Brain microvascular endothelial cell (primary cell): ENCODE data around the gene AKAP8L.

ENCODE experiments used
- DNase-seq: peaks from one replicate; pipeline ENCODE4 v3.0.0-alpha.2; 2020
- H3K27ac ChIP-seq: fragments of 250-450 bp; sonication (Bioruptor Pico); 2 replicates; pipeline ENCODE4 v1.5.1; 2020; ENCODE audit warnings: mild to moderate bottlenecking, moderate library complexity
- H3K27me3 ChIP-seq: fragments of 250-450 bp; sonication (Bioruptor Pico); replicated peaks from 2 replicates; pipeline ENCODE4 v1.5.1; 2020; ENCODE audit warnings: mild to moderate bottlenecking
- H3K36me3 ChIP-seq: fragments of 250-450 bp; sonication (Bioruptor Pico); replicated peaks from 2 replicates; pipeline ENCODE4 v1.5.1; 2020; ENCODE audit warnings: mild to moderate bottlenecking
- H3K4me3 ChIP-seq: 2 replicates; pipeline ENCODE4 v1.5.1; 2011; ENCODE audit warnings: low read depth, mild to moderate bottlenecking, control low read depth, low read length, moderate library complexity
- CTCF ChIP-seq: IDR thresholded peaks from 2 replicates; pipeline ENCODE4 v1.5.1; 2011; ENCODE audit warnings: low read depth, mild to moderate bottlenecking, moderate library complexity, low read length, control low read depth, inconsistent platforms; ENCODE audit errors: missing control alignments
- in situ Hi-C: cut with HindIII; loops from 2 replicates; pipeline ENCODE4 v1.10.0; 2017; ENCODE audit warnings: low sequenced_read_pairs, low pct_ligation_motif_present

Gene AKAP8L

GRCh38 chr19:15448778-15449619 lies 30.2 kb upstream of the AKAP8L start:
- in situ Hi-C loops = no loop called here

GRCh38 chr19:15448044-15448777 lies 29.4 kb upstream of the AKAP8L start:
- Histone ChIP-seq H3K27ac (no peak overlapping the region), H3K27me3 (no peaks in the 10 kb centered on the region), H3K4me3 (no peak overlapping the region), H3K36me3 (no peaks in the 10 kb centered on the region)
- no peak for DNase-seq
- no peak for TF ChIP-seq CTCF
- in situ Hi-C loops = no loop called here

More at GRCh38 chr19:15448778-15449619, 30.2 kb upstream of the AKAP8L start:
- H3K4me3 ChIP-seq = peak overlapping the region; percentile 66
- DNase-seq = no peak
- no peak for TF ChIP-seq CTCF
- H3K27ac ChIP-seq = no peak overlapping the region
- no peaks in the 10 kb centered on the region for H3K36me3 ChIP-seq
- H3K27me3 ChIP-seq = no peaks in the 10 kb centered on the region

GRCh38 chr19:15447057-15447456 lies 28.3 kb upstream of the AKAP8L start:
- no peak overlapping the region for H3K27ac ChIP-seq
- DNase-seq = no peak
- in situ Hi-C loops = no loop called here
- no peak for TF ChIP-seq CTCF
- no peak overlapping the region for H3K4me3 ChIP-seq
- no peaks in the 10 kb centered on the region for H3K27me3 ChIP-seq
- no peaks in the 10 kb centered on the region for H3K36me3 ChIP-seq

- Histone ChIP-seq H3K4me3 (no peak overlapping the region), H3K27me3 (no peaks in the 10 kb centered on the region), H3K36me3 (no peaks in the 10 kb centered on the region), H3K27ac (no peak overlapping the region)
- no peak for DNase-seq
- no peak for TF ChIP-seq CTCF
- in situ Hi-C loops = no loop called here
Measured at GRCh38 chr19:15445807-15446376, 27.1 kb upstream of the AKAP8L start.

GRCh38 chr19:15445227-15445605 lies 26.4 kb upstream of the AKAP8L start:
- H3K36me3 ChIP-seq = no peaks in the 10 kb centered on the region
- H3K27me3 ChIP-seq = no peaks in the 10 kb centered on the region
- no peak for TF ChIP-seq CTCF
- H3K27ac ChIP-seq = no peak overlapping the region
- in situ Hi-C loops = no loop called here
- no peak for DNase-seq
- no peak overlapping the region for H3K4me3 ChIP-seq
